ENCODE data around the gene TMSB4X. TPM values are rescaled to one million over a fixed set of nuclear protein-coding genes. Genes with fewer than 3 reads are reported as not detected.
"Not testable (repeated sequence)": the region's sequence is repeated elsewhere in the genome, so short reads cannot be mapped to it uniquely, and the experiment has no call there.

TMSB4X gene
- total and polyA plus RNA-seq, 4 donors = 2,762 to 17,543 (median 6,164) TPM

DNA sequence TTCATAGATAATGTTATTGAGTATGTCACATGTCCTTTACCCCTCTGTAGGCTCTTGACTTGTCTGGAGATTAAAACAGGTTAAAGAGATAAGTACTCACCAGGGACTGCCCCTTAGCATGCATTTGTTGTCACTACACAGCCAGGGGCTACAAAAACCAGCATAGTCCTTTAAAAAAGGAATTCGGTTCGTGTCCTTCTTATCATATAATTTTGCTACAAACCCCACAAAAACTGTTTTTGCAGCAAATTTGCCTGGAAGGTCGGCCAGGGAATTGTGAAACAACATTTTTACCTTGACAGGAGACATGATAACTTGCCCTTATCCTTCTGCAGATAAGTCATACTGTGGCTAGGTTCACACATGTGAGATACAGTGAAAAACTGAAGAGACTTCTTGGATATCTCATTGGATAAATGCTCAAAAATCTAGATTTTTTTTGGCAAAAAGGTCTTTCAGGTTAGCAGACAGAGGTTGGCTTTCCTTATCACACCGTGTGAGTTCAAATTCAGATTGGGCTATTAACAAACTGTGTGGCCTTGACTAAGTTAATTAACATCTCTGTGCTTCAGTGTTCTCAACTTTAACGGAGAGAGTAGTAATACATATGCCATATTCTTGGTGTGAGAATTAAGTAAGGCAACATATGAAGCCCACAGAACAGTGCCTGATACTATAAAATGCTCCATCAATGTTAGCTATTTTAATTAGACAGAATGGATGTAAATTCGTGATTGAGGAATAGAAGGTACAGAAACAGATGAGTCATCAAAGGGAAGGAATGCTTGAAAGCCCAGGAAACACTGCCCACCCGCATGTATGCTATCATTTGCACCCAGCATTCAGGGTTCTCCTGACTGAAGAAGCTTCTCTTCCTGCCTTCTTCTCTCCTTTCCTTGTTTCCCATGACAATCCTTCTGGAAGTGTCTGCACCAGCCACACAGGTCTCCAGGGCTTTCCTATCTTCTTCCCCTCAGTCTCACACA, 39.5 kb downstream of the TMSB4X start:
- DNase-seq = no peak
- no peaks in the 10 kb centered on the region for H3K36me3 ChIP-seq (ENCODE audit: control insufficient read depth in 1 of 2, insufficient read depth in 2 of 2, low read length in 1 of 2)
- no peaks in the 10 kb centered on the region for H3K9me3 ChIP-seq (ENCODE audit: control insufficient read depth, low read length)
- intact Hi-C loops (cut with DNase I) = no loop called here
- H3K4me1 ChIP-seq (ENCODE audit: control insufficient read depth in 1 of 2, insufficient read depth in 2 of 2, low read length in 2 of 2) = no peaks in the 10 kb centered on the region
- H3K4me3 ChIP-seq (ENCODE audit: low read length in 2 of 2) = no peak overlapping the region
- H3K27ac ChIP-seq (ENCODE audit: low read depth in 1 of 2, low read length in 2 of 2) = no peak overlapping the region
- ATAC-seq (ENCODE audit: low FRiP score) = no peak
- no peaks in the 10 kb centered on the region for H3K27me3 ChIP-seq (ENCODE audit: control insufficient read depth in 1 of 2, insufficient read depth in 2 of 2, low read length in 1 of 2)
- WGBS, 2 donors = 46 to 65% methylated on average over 7 of the region's 7 CpGs

- Histone ChIP-seq H3K27ac (ENCODE audit: low read depth in 1 of 2, low read length in 2 of 2) (no peak overlapping the region), H3K36me3 (ENCODE audit: control insufficient read depth in 1 of 2, insufficient read depth in 2 of 2, low read length in 1 of 2) (no peaks in the 10 kb centered on the region), H3K9me3 (ENCODE audit: control insufficient read depth, low read length) (no peaks in the 10 kb centered on the region), H3K27me3 (ENCODE audit: control insufficient read depth in 1 of 2, insufficient read depth in 2 of 2, low read length in 1 of 2) (no peaks in the 10 kb centered on the region), H3K4me1 (ENCODE audit: control insufficient read depth in 1 of 2, insufficient read depth in 2 of 2, low read length in 2 of 2) (no peaks in the 10 kb centered on the region), H3K4me3 (ENCODE audit: low read length in 2 of 2) (no peak overlapping the region)
- WGBS, 2 donors = 63 to 88% methylated on average over 3 of the region's 3 CpGs
- ATAC-seq (ENCODE audit: low FRiP score) (no peak), DNase-seq (no peak)
- intact Hi-C loops (cut with DNase I) = no loop called here
Measured at GRCh38 chrX:13015536-13016236, 40.8 kb downstream of the TMSB4X start.

- H3K9me3 ChIP-seq (ENCODE audit: control insufficient read depth, low read length); ATAC-seq (ENCODE audit: low FRiP score); H3K36me3 ChIP-seq (ENCODE audit: control insufficient read depth in 1 of 2, insufficient read depth in 2 of 2, low read length in 1 of 2); intact Hi-C loops (cut with DNase I); H3K27me3 ChIP-seq (ENCODE audit: control insufficient read depth in 1 of 2, insufficient read depth in 2 of 2, low read length in 1 of 2); H3K4me1 ChIP-seq (ENCODE audit: control insufficient read depth in 1 of 2, insufficient read depth in 2 of 2, low read length in 2 of 2); DNase-seq; H3K27ac ChIP-seq (ENCODE audit: low read depth in 1 of 2, low read length in 2 of 2); H3K4me3 ChIP-seq (ENCODE audit: low read length in 2 of 2): not testable (repeated sequence)
- WGBS, 2 donors = 85 to 91% methylated on average over 6 of the region's 6 CpGs
Measured at GRCh38 chrX:13016731-13017130, 41.8 kb downstream of the TMSB4X start.

DNA sequence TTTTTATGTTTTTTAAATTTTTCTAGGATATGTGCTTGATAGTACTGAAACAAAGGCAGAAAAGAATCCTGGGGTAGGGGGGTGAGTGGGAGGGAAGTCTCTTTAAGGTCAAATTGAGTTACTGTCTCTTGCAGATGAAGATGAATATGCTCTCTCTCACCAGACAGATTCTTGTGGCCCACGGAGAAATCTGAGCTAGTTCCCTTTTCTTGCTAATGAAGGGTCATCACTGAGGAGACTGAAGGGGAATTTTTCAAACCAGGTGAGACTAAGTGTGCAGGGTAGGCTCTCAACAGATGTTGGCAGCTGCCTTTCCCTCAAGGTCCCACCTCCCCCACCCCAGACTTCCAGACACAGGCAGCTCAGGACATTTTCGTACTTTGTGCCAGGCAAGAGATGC, 48.0 kb downstream of the TMSB4X start:
- 56 to 73% methylated on average over 2 of the region's 2 CpGs for WGBS, 2 donors

DNA sequence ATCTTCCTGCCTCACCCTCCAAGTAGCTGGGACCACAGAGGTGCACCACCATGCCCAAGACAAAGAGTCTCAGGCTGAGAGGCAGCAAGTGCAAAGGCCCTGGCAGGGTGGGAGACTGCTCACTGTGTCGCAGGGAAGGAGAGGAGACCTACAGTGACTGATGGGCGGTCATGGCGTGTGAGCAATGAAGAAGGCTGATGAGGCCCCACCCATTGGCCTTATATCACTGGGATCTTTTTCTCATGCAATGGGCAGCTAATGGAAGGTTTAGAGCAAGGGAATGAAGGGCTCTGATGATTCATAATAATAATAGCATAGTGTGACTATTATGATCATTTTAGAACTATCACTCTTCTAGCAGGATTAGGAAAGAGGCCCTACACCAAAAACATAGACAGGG, 48.7 kb downstream of the TMSB4X start:
- intact Hi-C loops (cut with DNase I) = no loop called here
- ATAC-seq (ENCODE audit: low FRiP score) (no peak), DNase-seq (no peak)
- no peaks in the 10 kb centered on the region for H3K9me3 ChIP-seq (ENCODE audit: control insufficient read depth, low read length)
- no peak overlapping the region for H3K27ac ChIP-seq (ENCODE audit: low read depth in 1 of 2, low read length in 2 of 2)
- WGBS, 2 donors = 80 to 98% methylated on average over 3 of the region's 3 CpGs
- H3K4me3 ChIP-seq (ENCODE audit: low read length in 2 of 2) = no peak overlapping the region
- H3K27me3 ChIP-seq (ENCODE audit: control insufficient read depth in 1 of 2, insufficient read depth in 2 of 2, low read length in 1 of 2) = no peaks in the 10 kb centered on the region
- H3K4me1 ChIP-seq (ENCODE audit: control insufficient read depth in 1 of 2, insufficient read depth in 2 of 2, low read length in 2 of 2) = no peaks in the 10 kb centered on the region
- no peaks in the 10 kb centered on the region for H3K36me3 ChIP-seq (ENCODE audit: control insufficient read depth in 1 of 2, insufficient read depth in 2 of 2, low read length in 1 of 2)

More for the DNA sequence above, 48.0 kb downstream of the TMSB4X start:
- H3K4me3 ChIP-seq (ENCODE audit: low read length in 2 of 2) = no peak overlapping the region
- ATAC-seq (ENCODE audit: low FRiP score) (no peak), DNase-seq (no peak)
- no peaks in the 10 kb centered on the region for H3K36me3 ChIP-seq (ENCODE audit: control insufficient read depth in 1 of 2, insufficient read depth in 2 of 2, low read length in 1 of 2)
- H3K27me3 ChIP-seq (ENCODE audit: control insufficient read depth in 1 of 2, insufficient read depth in 2 of 2, low read length in 1 of 2) = no peaks in the 10 kb centered on the region
- H3K4me1 ChIP-seq (ENCODE audit: control insufficient read depth in 1 of 2, insufficient read depth in 2 of 2, low read length in 2 of 2) = no peaks in the 10 kb centered on the region
- no peak overlapping the region for H3K27ac ChIP-seq (ENCODE audit: low read depth in 1 of 2, low read length in 2 of 2)
- no peaks in the 10 kb centered on the region for H3K9me3 ChIP-seq (ENCODE audit: control insufficient read depth, low read length)
- intact Hi-C loops (cut with DNase I) = no loop called here

GRCh38 chrX:13023979-13024378, 49.1 kb downstream of the TMSB4X start:
- DNase-seq (no peak), ATAC-seq (ENCODE audit: low FRiP score) (no peak)
- WGBS, 2 donors = 82 to 91% methylated on average over 4 of the region's 4 CpGs
- H3K4me1 ChIP-seq (ENCODE audit: control insufficient read depth in 1 of 2, insufficient read depth in 2 of 2, low read length in 2 of 2) = no peaks in the 10 kb centered on the region
- H3K4me3 ChIP-seq (ENCODE audit: low read length in 2 of 2) = no peak overlapping the region
- no peaks in the 10 kb centered on the region for H3K9me3 ChIP-seq (ENCODE audit: control insufficient read depth, low read length)
- H3K27me3 ChIP-seq (ENCODE audit: control insufficient read depth in 1 of 2, insufficient read depth in 2 of 2, low read length in 1 of 2) = no peaks in the 10 kb centered on the region
- H3K36me3 ChIP-seq (ENCODE audit: control insufficient read depth in 1 of 2, insufficient read depth in 2 of 2, low read length in 1 of 2) = no peaks in the 10 kb centered on the region
- no peak overlapping the region for H3K27ac ChIP-seq (ENCODE audit: low read depth in 1 of 2, low read length in 2 of 2)
- intact Hi-C loops (cut with DNase I) = no loop called here

DNA sequence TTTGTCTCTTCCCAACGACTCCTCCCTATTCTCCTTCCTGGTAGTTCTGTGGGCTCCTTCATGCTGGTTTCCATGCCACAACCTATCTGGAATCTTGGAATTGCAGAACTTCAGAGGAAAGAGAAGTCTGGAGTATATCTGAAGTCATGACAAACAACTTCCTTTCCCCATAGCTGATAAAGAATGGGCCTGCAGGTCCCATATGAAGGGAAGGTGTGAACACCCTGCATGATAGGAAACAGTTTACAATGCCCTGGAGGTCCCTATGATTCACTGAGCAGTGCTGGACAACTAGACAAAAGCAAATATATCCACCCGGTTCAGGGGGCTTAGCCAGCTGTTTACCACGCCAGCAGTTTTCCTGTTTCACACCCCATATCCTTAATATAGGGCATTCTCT, 50.1 kb downstream of the TMSB4X start:
- no peaks in the 10 kb centered on the region for H3K27me3 ChIP-seq (ENCODE audit: control insufficient read depth in 1 of 2, insufficient read depth in 2 of 2, low read length in 1 of 2)
- no peaks in the 10 kb centered on the region for H3K36me3 ChIP-seq (ENCODE audit: control insufficient read depth in 1 of 2, insufficient read depth in 2 of 2, low read length in 1 of 2)
- no peaks in the 10 kb centered on the region for H3K4me1 ChIP-seq (ENCODE audit: control insufficient read depth in 1 of 2, insufficient read depth in 2 of 2, low read length in 2 of 2)
- no peak overlapping the region for H3K27ac ChIP-seq (ENCODE audit: low read depth in 1 of 2, low read length in 2 of 2)
- intact Hi-C loops (cut with DNase I) = no loop called here
- 74 to 83% methylated on average over 3 of the region's 3 CpGs for whole genome bisulfite sequencing, 2 donors
- no peak overlapping the region for H3K4me3 ChIP-seq (ENCODE audit: low read length in 2 of 2)
- no peaks in the 10 kb centered on the region for H3K9me3 ChIP-seq (ENCODE audit: control insufficient read depth, low read length)
- DNase-seq = no peak
- no peak for ATAC-seq (ENCODE audit: low FRiP score)
